WERI-Rb-1 (cell line): Measurements from ENCODE around the gene SON.

Source experiments
- DNase-seq: peaks from one replicate; pipeline ENCODE4 v3.0.0-alpha.2; 2020
- H3K27ac ChIP-seq: fragments of 250-450 bp; sonication (Bioruptor Pico); 2 replicates; pipeline ENCODE4 v1.5.1; 2020; ENCODE audit warnings: mild to moderate bottlenecking, moderate library complexity
- H3K27me3 ChIP-seq: fragments of 250-450 bp; sonication (Bioruptor Pico); 2 replicates; pipeline ENCODE4 v1.5.1; 2021; ENCODE audit warnings: mild to moderate bottlenecking, low read depth, moderate library complexity; ENCODE audit not compliant: insufficient read depth, severe bottlenecking
- H3K36me3 ChIP-seq: fragments of 250-450 bp; sonication (Bioruptor Pico); 2 replicates; pipeline ENCODE4 v1.5.1; 2020; ENCODE audit warnings: mild to moderate bottlenecking, moderate library complexity
- H3K4me3 ChIP-seq: 2 replicates; pipeline ENCODE4 v1.5.1; 2011; ENCODE audit warnings: low read depth, mild to moderate bottlenecking, control low read depth, low read length
- H3K9me3 ChIP-seq: fragments of 250-450 bp; sonication (Bioruptor Pico); 2 replicates; pipeline ENCODE4 v1.5.1; 2021; ENCODE audit warnings: mild to moderate bottlenecking, moderate library complexity; ENCODE audit not compliant: severe bottlenecking
- CTCF ChIP-seq: IDR thresholded peaks from 2 replicates; pipeline ENCODE4 v1.5.1; 2011; ENCODE audit warnings: low read depth, mild to moderate bottlenecking, control low read depth, inconsistent platforms, low read length

Gene SON

GRCh38 chr21:33541756-33542639 lies 840 bp upstream of the SON start, which contains the start of gene GART:
GART (minus strand) TSS chr21:33542117; CDS start chr21:33539315, 2,802 bp downstream.
- peak within 1 kb of the TSS; percentile 100 for H3K27ac ChIP-seq
- DNase-seq: peak; percentile 90
- H3K9me3 ChIP-seq: no peaks in the 10 kb centered on the region
- no peaks in the 10 kb centered on the region for H3K27me3 ChIP-seq
- no peak for TF ChIP-seq CTCF
- peaks cover 68% of the 10 kb centered on the region for H3K36me3 ChIP-seq
- H3K4me3 ChIP-seq: peak within 1 kb of the TSS; percentile 96

- DNase-seq: peak; percentile 91
- no peak for TF ChIP-seq CTCF
- Histone ChIP-seq H3K27ac (peak overlapping the region; percentile 100), H3K4me3 (peak overlapping the region; percentile 96), H3K36me3 (peaks cover 66% of the 10 kb centered on the region), H3K9me3 (no peaks in the 10 kb centered on the region), H3K27me3 (no peaks in the 10 kb centered on the region)
Measured at GRCh38 chr21:33543505-33544129, 779 bp downstream of the SON start.

- Histone ChIP-seq H3K27ac (peak overlapping the region; percentile 100), H3K4me3 (peak overlapping the region; percentile 96), H3K27me3 (no peaks in the 10 kb centered on the region), H3K36me3 (peaks cover 66% of the 10 kb centered on the region), H3K9me3 (no peaks in the 10 kb centered on the region)
- no peak for TF ChIP-seq CTCF
- DNase-seq: no peak
Measured at GRCh38 chr21:33544451-33545195, 1.8 kb downstream of the SON start.

GRCh38 chr21:33546086-33546485 lies 3.2 kb downstream of the SON start:
- no peak for DNase-seq
- Histone ChIP-seq H3K4me3 (no peak overlapping the region), H3K27ac (no peak overlapping the region), H3K36me3 (peaks cover 75% of the 10 kb centered on the region), H3K9me3 (no peaks in the 10 kb centered on the region), H3K27me3 (no peaks in the 10 kb centered on the region)
- no peak for TF ChIP-seq CTCF

GRCh38 chr21:33549848-33550771 lies 7.3 kb downstream of the SON start:
- no peaks in the 10 kb centered on the region for H3K27me3 ChIP-seq
- TF ChIP-seq CTCF: no peak
- no peak overlapping the region for H3K4me3 ChIP-seq
- no peaks in the 10 kb centered on the region for H3K9me3 ChIP-seq
- H3K36me3 ChIP-seq: peaks cover 88% of the 10 kb centered on the region
- DNase-seq: no peak
- no peak overlapping the region for H3K27ac ChIP-seq
